ENCODE results near the gene OR2T4. TPM values are rescaled to one million over a fixed set of nuclear protein-coding genes. Genes with fewer than 3 reads are reported as not detected.

Gene OR2T4
- total and polyA plus RNA-seq, 8 donors: not detected

DNA sequence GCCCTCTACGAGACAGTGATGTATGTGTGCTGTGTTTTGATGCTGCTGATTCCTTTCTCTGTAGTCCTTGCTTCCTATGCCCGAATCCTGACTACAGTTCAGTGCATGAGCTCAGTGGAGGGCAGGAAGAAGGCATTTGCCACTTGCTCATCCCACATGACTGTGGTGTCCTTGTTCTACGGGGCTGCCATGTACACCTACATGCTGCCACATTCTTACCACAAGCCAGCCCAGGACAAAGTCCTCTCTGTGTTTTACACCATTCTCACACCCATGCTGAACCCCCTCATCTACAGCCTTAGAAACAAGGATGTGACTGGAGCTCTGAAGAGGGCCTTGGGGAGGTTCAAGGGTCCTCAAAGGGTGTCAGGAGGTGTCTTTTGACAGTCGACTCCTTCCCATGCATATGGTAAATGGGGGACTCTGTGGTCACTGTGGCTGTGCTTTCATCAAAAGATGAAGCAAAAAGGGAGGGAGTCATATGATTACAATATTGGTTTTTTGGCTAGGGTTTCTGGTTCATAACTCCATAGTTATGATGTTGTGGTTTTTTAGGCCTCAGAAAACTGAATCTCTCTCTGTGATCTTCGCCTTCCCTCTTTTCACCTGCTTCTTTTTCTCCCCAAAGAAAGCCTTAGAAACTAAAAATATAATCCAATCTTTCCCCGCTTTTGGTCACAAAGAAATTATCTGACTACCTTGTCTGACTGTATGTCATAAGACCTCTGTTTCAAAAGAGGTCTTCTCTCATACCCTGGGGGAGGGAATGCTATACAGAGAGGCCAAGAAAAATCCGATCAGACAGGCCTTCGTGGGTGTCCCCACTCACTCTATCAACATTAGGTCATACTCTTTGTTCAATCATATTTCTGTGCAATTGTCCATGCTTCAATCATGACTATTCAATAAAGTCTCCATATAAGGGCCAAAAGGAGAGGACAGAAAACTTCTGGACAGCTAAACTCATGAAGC, 45.5 kb downstream of the OR2T4 start:
- WGBS, 5 donors: 61 to 70% (median 68%) methylated on average over 8 of the region's 8 CpGs
- H3K36me3 ChIP-seq: no peaks in the 10 kb centered on the region
- DNase-seq: no peak
- no peak overlapping the region for H3K4me3 ChIP-seq
- H3K27me3 ChIP-seq: no peaks in the 10 kb centered on the region
- peaks cover 0 to 19% (median 5%) of the 10 kb centered on the region in 4 donors for H3K9me3 ChIP-seq
- intact Hi-C loops (cut with DNase I; ENCODE audit: low total_unique reads): no loop called here
- no peak overlapping the region for H3K27ac ChIP-seq
- TF ChIP-seq EP300 (IDR thresholded peaks at IDR 0.05) (no peak), POLR2AphosphoS5 (IDR thresholded peaks at IDR 0.05) (no peak), POLR2A (IDR thresholded peaks at IDR 0.05) (no peak)
- TF ChIP-seq, protein P1, sequence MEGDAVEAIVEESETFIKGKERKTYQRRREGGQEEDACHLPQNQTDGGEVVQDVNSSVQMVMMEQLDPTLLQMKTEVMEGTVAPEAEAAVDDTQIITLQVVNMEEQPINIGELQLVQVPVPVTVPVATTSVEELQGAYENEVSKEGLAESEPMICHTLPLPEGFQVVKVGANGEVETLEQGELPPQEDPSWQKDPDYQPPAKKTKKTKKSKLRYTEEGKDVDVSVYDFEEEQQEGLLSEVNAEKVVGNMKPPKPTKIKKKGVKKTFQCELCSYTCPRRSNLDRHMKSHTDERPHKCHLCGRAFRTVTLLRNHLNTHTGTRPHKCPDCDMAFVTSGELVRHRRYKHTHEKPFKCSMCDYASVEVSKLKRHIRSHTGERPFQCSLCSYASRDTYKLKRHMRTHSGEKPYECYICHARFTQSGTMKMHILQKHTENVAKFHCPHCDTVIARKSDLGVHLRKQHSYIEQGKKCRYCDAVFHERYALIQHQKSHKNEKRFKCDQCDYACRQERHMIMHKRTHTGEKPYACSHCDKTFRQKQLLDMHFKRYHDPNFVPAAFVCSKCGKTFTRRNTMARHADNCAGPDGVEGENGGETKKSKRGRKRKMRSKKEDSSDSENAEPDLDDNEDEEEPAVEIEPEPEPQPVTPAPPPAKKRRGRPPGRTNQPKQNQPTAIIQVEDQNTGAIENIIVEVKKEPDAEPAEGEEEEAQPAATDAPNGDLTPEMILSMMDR (IDR thresholded peaks at IDR 0.05): no peak
- H3K4me1 ChIP-seq: no peaks in the 10 kb centered on the region

Other genes with a start within 250 kb of the OR2T4 start
- gene OR2M5, start 216.5 kb upstream of the OR2T4 start, total RNA-seq: not detected
- gene OR2M5, start 216.5 kb upstream of the OR2T4 start, polyA plus RNA-seq: not detected
- gene OR2M2, start 186.8 kb upstream of the OR2T4 start, total RNA-seq: not detected
- gene OR2M2, start 186.8 kb upstream of the OR2T4 start, polyA plus RNA-seq: not detected
- under 1 TPM in 1 of 5 donors, not detected in 4; 0.45 TPM for gene OR2M3, start 164.4 kb upstream of the OR2T4 start, total RNA-seq
- not detected for gene OR2M3, start 164.4 kb upstream of the OR2T4 start, polyA plus RNA-seq
- gene OR2M4, start 130.2 kb upstream of the OR2T4 start, total RNA-seq: not detected
- gene OR2M4, start 130.2 kb upstream of the OR2T4 start, polyA plus RNA-seq: not detected
- not detected for gene OR2T33, start 83.7 kb upstream of the OR2T4 start, total RNA-seq
- gene OR2T33, start 83.7 kb upstream of the OR2T4 start, polyA plus RNA-seq: not detected
- not detected for gene OR2T12, start 58.2 kb upstream of the OR2T4 start, total RNA-seq
- gene OR2T12, start 58.2 kb upstream of the OR2T4 start, polyA plus RNA-seq: not detected
- not detected for gene OR2M7, start 37.1 kb upstream of the OR2T4 start, total RNA-seq
- gene OR2M7, start 37.1 kb upstream of the OR2T4 start, polyA plus RNA-seq: not detected
- not detected for gene OR14C36, start 12.9 kb upstream of the OR2T4 start, total RNA-seq
- gene OR14C36, start 12.9 kb upstream of the OR2T4 start, polyA plus RNA-seq: not detected
- under 1 TPM in 1 of 5 donors, not detected in 4; under 0.01 TPM for gene OR2T6, start 14.1 kb downstream of the OR2T4 start, total RNA-seq
- not detected for gene OR2T6, start 14.1 kb downstream of the OR2T4 start, polyA plus RNA-seq
- gene OR2T1, start 41.4 kb downstream of the OR2T4 start, total RNA-seq: not detected
- not detected for gene OR2T1, start 41.4 kb downstream of the OR2T4 start, polyA plus RNA-seq
- not detected for gene OR2T2, start 84.0 kb downstream of the OR2T4 start, total RNA-seq
- not detected for gene OR2T2, start 84.0 kb downstream of the OR2T4 start, polyA plus RNA-seq
- gene OR2T3, start 111.7 kb downstream of the OR2T4 start, total RNA-seq: not detected
- not detected for gene OR2T3, start 111.7 kb downstream of the OR2T4 start, polyA plus RNA-seq
- gene OR2T5, start 126.9 kb downstream of the OR2T4 start, total RNA-seq: not detected
- not detected for gene OR2T5, start 126.9 kb downstream of the OR2T4 start, polyA plus RNA-seq
- not detected for gene OR2G6, start 146.4 kb downstream of the OR2T4 start, total RNA-seq
- not detected for gene OR2G6, start 146.4 kb downstream of the OR2T4 start, polyA plus RNA-seq
- gene OR2T29, start 201.1 kb downstream of the OR2T4 start, total RNA-seq: not detected
- gene OR2T29, start 201.1 kb downstream of the OR2T4 start, polyA plus RNA-seq: not detected
- not detected for gene OR2T34, start 213.1 kb downstream of the OR2T4 start, total RNA-seq
- not detected for gene OR2T34, start 213.1 kb downstream of the OR2T4 start, polyA plus RNA-seq
- not detected for gene OR2T10, start 236.0 kb downstream of the OR2T4 start, total RNA-seq
- gene OR2T10, start 236.0 kb downstream of the OR2T4 start, polyA plus RNA-seq: not detected